ENCODE measurements around the gene NFIC. TPM values are rescaled to one million over a fixed set of nuclear protein-coding genes. Genes with fewer than 3 reads are reported as not detected.
"Not testable (repeated sequence)": the region's sequence is repeated elsewhere in the genome, so short reads cannot be mapped to it uniquely, and the experiment has no call there.

Gene NFIC
- total RNA-seq, 1 donor from 2014 or later = 1.1 TPM

DNA sequence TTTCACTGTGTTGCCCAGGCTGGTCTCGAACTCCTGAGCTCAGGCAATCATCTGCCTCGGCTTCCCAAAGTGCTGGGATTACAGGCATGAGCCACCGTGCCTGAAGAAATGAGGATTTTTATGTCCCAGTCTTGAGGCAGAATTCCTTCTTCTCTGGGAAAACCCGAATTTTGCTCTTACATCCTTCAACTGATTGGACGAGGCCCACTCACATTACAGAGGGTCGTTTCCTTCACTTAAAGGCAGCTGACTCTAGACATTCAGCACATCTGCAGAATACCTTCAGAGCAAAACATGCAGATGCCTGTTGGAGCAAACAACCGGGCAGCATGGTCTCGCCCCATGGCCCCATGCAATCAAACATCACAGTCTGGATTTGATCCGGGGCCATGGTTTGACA lies 36.3 kb upstream of the NFIC start:
- no peaks in the 10 kb centered on the region for H3K79me2 ChIP-seq (ENCODE audit: low read depth)
- TF ChIP-seq CTCF (IDR thresholded peaks at IDR 0.05) (no peak), EZH2 (IDR thresholded peaks at IDR 0.05) (no peak), EZH2phosphoT487 (IDR thresholded peaks at IDR 0.05) (no peak)
- H3F3A ChIP-seq (ENCODE audit: low read depth) = no peaks in the 10 kb centered on the region
- no peaks in the 10 kb centered on the region for H3K36me3 Mint-ChIP-seq
- no peaks in the 10 kb centered on the region for H3K4me1 Mint-ChIP-seq
- H3K27me3 ChIP-seq = peaks cover 73% of the 10 kb centered on the region
- H4K20me1 ChIP-seq (ENCODE audit: low read depth) = no peaks in the 10 kb centered on the region
- no peak overlapping the region for H3K27ac Mint-ChIP-seq
- H3K4me3 Mint-ChIP-seq = no peak overlapping the region
- no peaks in the 10 kb centered on the region for H3K9me3 ChIP-seq (ENCODE audit: low read depth)
- no peak overlapping the region for H2AFZ ChIP-seq (replicated peaks)
- no peak overlapping the region for H3K27ac ChIP-seq
- DNase-seq (ENCODE audit: low spot score) = no peak
- H3K9me3 Mint-ChIP-seq = no peaks in the 10 kb centered on the region
- H3K27me3 Mint-ChIP-seq (ENCODE audit: insufficient read depth, low read depth) = peaks cover 37% of the 10 kb centered on the region
- no peak overlapping the region for H3K4me2 ChIP-seq
- no peaks in the 10 kb centered on the region for H3K36me3 ChIP-seq
- no peaks in the 10 kb centered on the region for H3K4me1 ChIP-seq
- no peak overlapping the region for H3K9ac ChIP-seq
- no peak overlapping the region for H3K4me3 ChIP-seq

GRCh38 chr19:3332232-3332631 lies 34.2 kb upstream of the NFIC start:
- H3K4me3 Mint-ChIP-seq; H3K36me3 ChIP-seq; H3K4me1 Mint-ChIP-seq; H3K9me3 Mint-ChIP-seq; H3K4me1 ChIP-seq; H3K27ac ChIP-seq; H3K79me2 ChIP-seq (ENCODE audit: low read depth); H4K20me1 ChIP-seq (ENCODE audit: low read depth); H3K4me2 ChIP-seq; H3K9me3 ChIP-seq (ENCODE audit: low read depth); H3K27ac Mint-ChIP-seq; H3K36me3 Mint-ChIP-seq; H3K9ac ChIP-seq; H3F3A ChIP-seq (ENCODE audit: low read depth); H3K4me3 ChIP-seq; H2AFZ ChIP-seq (replicated peaks); DNase-seq (ENCODE audit: low spot score): not testable (repeated sequence)
- H3K27me3 ChIP-seq = peaks cover 93% of the 10 kb centered on the region
- H3K27me3 Mint-ChIP-seq (ENCODE audit: insufficient read depth, low read depth) = peaks cover 41% of the 10 kb centered on the region

DNA sequence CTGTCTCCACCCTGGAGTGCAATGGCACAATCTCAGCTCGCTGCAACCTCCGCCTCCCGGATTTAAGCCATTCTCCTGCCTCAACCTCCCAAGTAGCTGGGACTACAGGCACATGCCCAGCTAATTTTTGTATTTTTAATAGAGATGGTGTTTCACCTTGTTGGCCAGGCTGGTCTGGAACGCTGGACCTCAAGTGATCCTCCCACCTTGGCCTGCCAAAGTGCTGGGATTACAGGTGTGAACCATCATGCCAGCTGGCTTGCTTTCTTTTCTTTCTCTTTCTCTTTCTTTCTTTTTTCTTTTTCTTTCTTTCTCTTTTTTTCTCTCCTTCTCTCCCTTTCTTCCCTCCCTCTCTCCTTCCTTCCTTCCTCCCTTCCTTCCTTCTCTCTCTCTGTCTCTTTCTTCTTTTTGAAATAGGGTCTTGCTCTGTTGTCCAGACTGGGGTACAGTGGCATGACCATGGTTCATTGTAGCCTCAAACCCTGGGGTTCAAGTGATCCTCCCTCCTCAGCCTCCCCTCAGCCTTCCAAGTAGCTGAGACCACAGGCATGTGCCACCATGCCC lies 33.3 kb upstream of the NFIC start:
- Mint-ChIP-seq H3K9me3 (no peaks in the 10 kb centered on the region), H3K27me3 (ENCODE audit: insufficient read depth, low read depth) (peaks cover 41% of the 10 kb centered on the region), H3K27ac (no peak overlapping the region), H3K4me3 (no peak overlapping the region), H3K4me1 (peaks cover 4% of the 10 kb centered on the region), H3K36me3 (no peaks in the 10 kb centered on the region)
- H3K4me2 ChIP-seq = no peak overlapping the region
- H3K4me3 ChIP-seq = no peak overlapping the region
- H3F3A ChIP-seq (ENCODE audit: low read depth) = no peaks in the 10 kb centered on the region
- H3K9me3 ChIP-seq (ENCODE audit: low read depth) = no peaks in the 10 kb centered on the region
- H3K27ac ChIP-seq = no peak overlapping the region
- no peak for TF ChIP-seq EZH2 (IDR thresholded peaks at IDR 0.05)
- TF ChIP-seq CTCF (IDR thresholded peaks at IDR 0.05) = no peak
- TF ChIP-seq EZH2phosphoT487 (IDR thresholded peaks at IDR 0.05) = no peak
- H2AFZ ChIP-seq (replicated peaks) = no peak overlapping the region
- no peak for DNase-seq (ENCODE audit: low spot score)
- no peak overlapping the region for H3K9ac ChIP-seq
- H3K79me2 ChIP-seq (ENCODE audit: low read depth) = no peaks in the 10 kb centered on the region
- H4K20me1 ChIP-seq (ENCODE audit: low read depth) = no peaks in the 10 kb centered on the region
- no peaks in the 10 kb centered on the region for H3K36me3 ChIP-seq
- peaks cover 88% of the 10 kb centered on the region for H3K27me3 ChIP-seq
- H3K4me1 ChIP-seq = no peaks in the 10 kb centered on the region

- no peaks in the 10 kb centered on the region for H3F3A ChIP-seq (ENCODE audit: low read depth)
- no peaks in the 10 kb centered on the region for H3K36me3 Mint-ChIP-seq
- peaks cover 41% of the 10 kb centered on the region for H3K27me3 Mint-ChIP-seq (ENCODE audit: insufficient read depth, low read depth)
- H3K4me2 ChIP-seq = no peak overlapping the region
- peaks cover 4% of the 10 kb centered on the region for H3K4me1 Mint-ChIP-seq
- H3K27me3 ChIP-seq = peaks cover 85% of the 10 kb centered on the region
- H3K9me3 Mint-ChIP-seq = no peaks in the 10 kb centered on the region
- H3K79me2 ChIP-seq (ENCODE audit: low read depth) = no peaks in the 10 kb centered on the region
- no peaks in the 10 kb centered on the region for H3K9me3 ChIP-seq (ENCODE audit: low read depth)
- H3K4me1 ChIP-seq = no peaks in the 10 kb centered on the region
- no peak for DNase-seq (ENCODE audit: low spot score)
- no peaks in the 10 kb centered on the region for H4K20me1 ChIP-seq (ENCODE audit: low read depth)
- no peak overlapping the region for H2AFZ ChIP-seq (replicated peaks)
- H3K36me3 ChIP-seq = no peaks in the 10 kb centered on the region
- no peak overlapping the region for H3K27ac ChIP-seq
- H3K4me3 Mint-ChIP-seq = no peak overlapping the region
- no peak overlapping the region for H3K4me3 ChIP-seq
- no peak for TF ChIP-seq EZH2 (IDR thresholded peaks at IDR 0.05)
- no peak for TF ChIP-seq CTCF (IDR thresholded peaks at IDR 0.05)
- no peak overlapping the region for H3K9ac ChIP-seq
- no peak overlapping the region for H3K27ac Mint-ChIP-seq
Measured at GRCh38 chr19:3333662-3334061, 32.7 kb upstream of the NFIC start.

- H3K4me1 Mint-ChIP-seq; H3K9me3 ChIP-seq (ENCODE audit: low read depth); DNase-seq (ENCODE audit: low spot score); H2AFZ ChIP-seq (replicated peaks); H3K27ac ChIP-seq; H3K79me2 ChIP-seq (ENCODE audit: low read depth); H3K36me3 Mint-ChIP-seq; H3K9me3 Mint-ChIP-seq; H3K4me3 ChIP-seq; H3K9ac ChIP-seq; H3K27ac Mint-ChIP-seq; H3K36me3 ChIP-seq; H4K20me1 ChIP-seq (ENCODE audit: low read depth); H3F3A ChIP-seq (ENCODE audit: low read depth); H3K4me1 ChIP-seq; H3K4me2 ChIP-seq: not testable (repeated sequence)
- Mint-ChIP-seq H3K4me3 (peak overlapping the region; percentile 6), H3K27me3 (ENCODE audit: insufficient read depth, low read depth) (peaks cover 42% of the 10 kb centered on the region)
- H3K27me3 ChIP-seq = peaks cover 77% of the 10 kb centered on the region
Measured at GRCh38 chr19:3334749-3335430, 31.5 kb upstream of the NFIC start.

Measured in neural progenitor cell (in vitro differentiated cells).